Measurements from ENCODE around the gene FGF21.

The FGF21 gene

GRCh38 chr19:48735031-48735615, 20.2 kb upstream of the FGF21 start:
- TF ChIP-seq POLR2AphosphoS5 (IDR thresholded peaks at IDR 0.05; ENCODE audit: low read depth, low read length) (no peak), TAF1 (IDR thresholded peaks at IDR 0.05; ENCODE audit: borderline replicate concordance, insufficient read depth, low read length) (no peak), SIN3A (IDR thresholded peaks at IDR 0.05; ENCODE audit: borderline replicate concordance, insufficient read depth, low read length) (no peak), REST (IDR thresholded peaks at IDR 0.05; ENCODE audit: insufficient read depth in 1 of 2, low read depth in 2 of 2, low read length in 2 of 2) (no peak), FOXP2 (optimal IDR thresholded peaks at IDR 0.05; ENCODE audit: borderline replicate concordance, extremely low read depth, extremely low read length, insufficient read depth) (no peak)

GRCh38 chr19:48737360-48737998, 17.8 kb upstream of the FGF21 start:
- TF ChIP-seq POLR2AphosphoS5 (IDR thresholded peaks at IDR 0.05; ENCODE audit: low read depth, low read length) (no peak), TAF1 (IDR thresholded peaks at IDR 0.05; ENCODE audit: borderline replicate concordance, insufficient read depth, low read length) (no peak), FOXP2 (optimal IDR thresholded peaks at IDR 0.05; ENCODE audit: borderline replicate concordance, extremely low read depth, extremely low read length, insufficient read depth) (no peak), REST (IDR thresholded peaks at IDR 0.05; ENCODE audit: insufficient read depth in 1 of 2, low read depth in 2 of 2, low read length in 2 of 2) (no peak), SIN3A (IDR thresholded peaks at IDR 0.05; ENCODE audit: borderline replicate concordance, insufficient read depth, low read length) (no peak)

GRCh38 chr19:48738557-48739403, 16.5 kb upstream of the FGF21 start:
- TF ChIP-seq SIN3A (IDR thresholded peaks at IDR 0.05; ENCODE audit: borderline replicate concordance, insufficient read depth, low read length) (no peak), FOXP2 (optimal IDR thresholded peaks at IDR 0.05; ENCODE audit: borderline replicate concordance, extremely low read depth, extremely low read length, insufficient read depth) (peak; percentile 83)

- TF ChIP-seq FOXP2 (optimal IDR thresholded peaks at IDR 0.05; ENCODE audit: borderline replicate concordance, extremely low read depth, extremely low read length, insufficient read depth) (no peak), TAF1 (IDR thresholded peaks at IDR 0.05; ENCODE audit: borderline replicate concordance, insufficient read depth, low read length) (no peak), SIN3A (IDR thresholded peaks at IDR 0.05; ENCODE audit: borderline replicate concordance, insufficient read depth, low read length) (no peak), POLR2AphosphoS5 (IDR thresholded peaks at IDR 0.05; ENCODE audit: low read depth, low read length) (no peak), REST (IDR thresholded peaks at IDR 0.05; ENCODE audit: insufficient read depth in 1 of 2, low read depth in 2 of 2, low read length in 2 of 2) (no peak)
Measured at GRCh38 chr19:48739404-48740163, 15.7 kb upstream of the FGF21 start.
